ENCODE data around the gene WT1.

WT1 gene

GRCh38 chr11:32341620-32342613, 93.4 kb downstream of the WT1 start:
- no peak overlapping the region for H3K27ac ChIP-seq
- TF ChIP-seq CTCF (conservative IDR thresholded peaks at IDR 0.05) = no peak

DNA sequence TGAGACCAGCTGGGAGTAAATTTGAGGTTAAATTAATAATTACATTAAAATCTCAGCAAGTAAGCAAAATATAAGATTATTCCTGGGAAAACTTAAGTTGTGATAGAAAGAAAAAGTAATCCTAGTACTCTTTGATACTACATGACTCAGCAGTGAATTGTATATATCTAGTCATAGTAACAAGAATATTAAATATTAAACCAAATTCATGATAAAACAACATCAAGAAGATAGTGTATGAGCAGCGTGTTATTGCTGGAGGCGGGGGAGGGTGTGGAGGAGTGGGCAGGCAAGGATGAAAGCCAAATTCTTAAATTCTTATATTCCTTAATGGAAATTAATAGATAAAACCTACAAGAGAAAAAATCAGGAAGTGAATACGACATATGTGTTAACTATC, 95.2 kb downstream of the WT1 start:
- H3K27ac ChIP-seq = no peak overlapping the region
- TF ChIP-seq CTCF (conservative IDR thresholded peaks at IDR 0.05) = no peak
